ENCODE measurements around the gene EEFSEC. TPM values are rescaled to one million over a fixed set of nuclear protein-coding genes. Genes with fewer than 3 reads are reported as not detected.

Gene EEFSEC
- total RNA-seq, 1 experiment from 2014 or later, result 21.3 TPM

DNA sequence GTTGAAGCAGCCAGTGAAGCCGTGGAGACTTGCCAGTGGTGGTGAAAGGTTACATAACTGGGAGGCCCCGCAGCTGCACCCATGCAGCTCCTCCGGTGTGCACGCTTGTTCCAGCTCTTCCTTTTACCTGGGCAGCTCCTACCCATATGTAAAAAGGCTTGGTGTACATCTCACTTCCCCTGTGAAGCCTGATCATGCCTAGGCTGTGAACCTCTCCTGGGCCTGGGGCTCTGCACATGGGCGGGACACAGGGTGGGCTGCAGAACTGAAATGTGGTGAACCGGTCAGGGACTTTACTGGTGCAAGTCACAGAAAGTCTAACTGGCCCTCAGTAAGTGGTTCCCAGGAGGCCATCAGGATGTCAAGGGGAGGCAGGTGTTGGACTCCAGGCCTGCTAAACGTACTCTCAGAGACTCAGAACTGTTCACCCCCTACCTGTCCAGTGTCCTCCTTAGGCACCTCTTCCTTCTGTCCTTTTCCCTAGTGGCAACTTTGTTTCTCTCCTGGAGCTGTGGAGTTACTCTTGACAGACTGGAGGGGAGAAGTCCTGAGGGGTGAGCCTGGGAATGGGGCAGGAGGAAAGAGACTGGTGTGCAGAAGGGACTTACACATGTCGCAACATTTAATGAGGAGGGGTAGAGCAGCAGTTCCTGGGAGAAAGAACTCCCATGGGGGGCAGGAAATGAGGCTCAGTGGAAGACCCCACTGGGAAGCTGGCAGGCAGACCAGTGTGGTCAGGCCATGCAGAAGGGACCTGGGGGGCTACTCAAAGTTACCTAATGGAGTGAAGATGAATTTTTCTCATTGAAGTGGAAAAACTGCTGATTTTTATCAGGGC is 148.1 kb downstream of the EEFSEC start:
- POLR2A ChIA-PET (ENCODE audit: unreplicated experiment), result no interaction called here

DNA sequence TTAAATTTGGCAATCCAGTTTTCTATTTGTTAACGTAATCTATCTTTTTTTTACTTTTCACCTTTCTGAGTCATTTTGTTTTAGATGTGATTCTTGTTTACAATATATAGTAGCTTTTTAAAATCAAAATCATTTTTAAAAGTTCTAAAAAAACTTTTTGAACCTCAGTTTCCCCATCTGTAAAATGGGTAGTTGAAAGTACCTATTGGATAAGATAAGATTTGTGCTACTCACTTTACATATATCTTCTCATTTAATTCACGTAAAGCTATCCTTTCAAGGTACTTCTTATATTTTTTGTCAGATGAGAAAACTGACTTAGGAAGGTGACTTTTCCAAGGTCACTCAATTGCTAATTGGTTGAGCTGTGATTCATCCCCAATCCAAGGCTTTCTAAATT is 153.2 kb downstream of the EEFSEC start:
- TF ChIP-seq, protein P1, sequence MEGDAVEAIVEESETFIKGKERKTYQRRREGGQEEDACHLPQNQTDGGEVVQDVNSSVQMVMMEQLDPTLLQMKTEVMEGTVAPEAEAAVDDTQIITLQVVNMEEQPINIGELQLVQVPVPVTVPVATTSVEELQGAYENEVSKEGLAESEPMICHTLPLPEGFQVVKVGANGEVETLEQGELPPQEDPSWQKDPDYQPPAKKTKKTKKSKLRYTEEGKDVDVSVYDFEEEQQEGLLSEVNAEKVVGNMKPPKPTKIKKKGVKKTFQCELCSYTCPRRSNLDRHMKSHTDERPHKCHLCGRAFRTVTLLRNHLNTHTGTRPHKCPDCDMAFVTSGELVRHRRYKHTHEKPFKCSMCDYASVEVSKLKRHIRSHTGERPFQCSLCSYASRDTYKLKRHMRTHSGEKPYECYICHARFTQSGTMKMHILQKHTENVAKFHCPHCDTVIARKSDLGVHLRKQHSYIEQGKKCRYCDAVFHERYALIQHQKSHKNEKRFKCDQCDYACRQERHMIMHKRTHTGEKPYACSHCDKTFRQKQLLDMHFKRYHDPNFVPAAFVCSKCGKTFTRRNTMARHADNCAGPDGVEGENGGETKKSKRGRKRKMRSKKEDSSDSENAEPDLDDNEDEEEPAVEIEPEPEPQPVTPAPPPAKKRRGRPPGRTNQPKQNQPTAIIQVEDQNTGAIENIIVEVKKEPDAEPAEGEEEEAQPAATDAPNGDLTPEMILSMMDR (conservative IDR thresholded peaks at IDR 0.05), result no peak
- no peak for TF ChIP-seq EZH2 (IDR thresholded peaks at IDR 0.05; ENCODE audit: low read depth)

More for the DNA sequence above, 148.1 kb downstream of the EEFSEC start:
- DNase-seq, result no peak
- Histone ChIP-seq H3K4me2 (no peak overlapping the region), H3K36me3 (ENCODE audit: low read depth) (no peaks in the 10 kb centered on the region), H4K20me1 (ENCODE audit: insufficient read depth) (no peaks in the 10 kb centered on the region), H3K79me2 (ENCODE audit: low read depth) (no peaks in the 10 kb centered on the region), H3K27ac (no peak overlapping the region), H3K4me1 (replicated peaks; ENCODE audit: insufficient read depth) (peaks cover 17% of the 10 kb centered on the region), H3K4me3 (no peak overlapping the region), H2AFZ (no peak overlapping the region), H3K9me3 (ENCODE audit: insufficient read depth, low read depth) (no peaks in the 10 kb centered on the region), H3K27me3 (ENCODE audit: insufficient read depth, low read depth) (no peaks in the 10 kb centered on the region), H3F3A (ENCODE audit: insufficient read depth, low read depth) (peaks cover 16% of the 10 kb centered on the region), H3K9me2 (ENCODE audit: insufficient read depth) (no peaks in the 10 kb centered on the region)
- no TSS peak for BruUV-seq (replicated peaks)
- TF ChIP-seq, protein P1 (conservative IDR thresholded peaks at IDR 0.05), result no peak
- TF ChIP-seq EZH2 (IDR thresholded peaks at IDR 0.05; ENCODE audit: low read depth), result no peak
- CTCF ChIA-PET, result interaction anchor here (0.7 kb wide), 1 partner anchor 61 kb away, joined by 3 read pairs; no protein-coding TSS in a partner anchor
- intact Hi-C loops (cut with micrococcal nuclease; ENCODE audit: unreplicated experiment), result no loop called here

DNA sequence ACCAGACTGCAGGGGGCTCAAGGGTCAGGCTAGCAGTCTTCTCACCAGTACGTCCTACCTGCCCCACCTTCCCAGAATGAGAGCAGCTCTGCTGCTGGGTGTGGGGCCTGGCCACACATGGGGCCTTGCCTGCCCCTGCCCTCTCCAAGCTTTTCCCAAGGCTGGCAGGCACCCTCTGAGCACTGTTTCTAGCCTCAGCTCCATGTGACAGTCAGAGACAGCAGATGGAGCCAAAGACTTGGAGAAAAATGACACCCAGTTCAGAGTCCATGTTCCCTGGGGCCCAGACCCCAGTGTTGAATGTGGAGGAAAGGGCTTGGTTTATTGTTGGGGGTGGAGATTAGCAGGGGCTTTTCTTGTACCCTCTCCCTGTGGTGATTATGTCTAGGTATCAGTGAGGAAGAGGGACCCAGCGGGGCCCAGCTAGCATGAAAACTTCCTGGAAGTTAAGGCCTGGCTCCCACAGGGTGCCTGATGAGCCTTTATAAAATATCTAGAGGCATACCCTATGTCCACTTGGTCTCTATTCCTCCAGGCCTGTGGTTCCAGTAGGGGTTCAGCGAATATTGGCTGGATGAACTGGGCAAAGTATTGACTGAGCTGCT is 153.8 kb downstream of the EEFSEC start:
- no peaks in the 10 kb centered on the region for H3K9me2 ChIP-seq (ENCODE audit: insufficient read depth)
- no peaks in the 10 kb centered on the region for H3K79me2 ChIP-seq (ENCODE audit: low read depth)
- no peaks in the 10 kb centered on the region for H3K4me1 ChIP-seq (replicated peaks; ENCODE audit: insufficient read depth)
- H3K27ac ChIP-seq, result no peak overlapping the region
- CTCF ChIA-PET, result interaction anchor here (0.6 to 1.0 kb wide), 2 partner anchors 16 to 183 kb away, joined by 3 read pairs; no protein-coding TSS in a partner anchor
- peaks cover 6% of the 10 kb centered on the region; the same call in 1 of the 2 replicates for H3F3A ChIP-seq (ENCODE audit: insufficient read depth, low read depth)
- H4K20me1 ChIP-seq (ENCODE audit: insufficient read depth), result no peaks in the 10 kb centered on the region
- no TSS peak for BruUV-seq (replicated peaks)
- intact Hi-C loops (cut with micrococcal nuclease; ENCODE audit: unreplicated experiment), result loop anchor here (1.0 kb wide), 1 partner anchor 277 kb away; no protein-coding TSS in a partner anchor
- POLR2A ChIA-PET (ENCODE audit: unreplicated experiment), result no interaction called here
- TF ChIP-seq, protein P1 (conservative IDR thresholded peaks at IDR 0.05), result peak; percentile 32; the same call in 1 of the 2 replicates
- no peak for TF ChIP-seq EZH2 (IDR thresholded peaks at IDR 0.05; ENCODE audit: low read depth)
- no peaks in the 10 kb centered on the region for H3K36me3 ChIP-seq (ENCODE audit: low read depth)
- H3K9me3 ChIP-seq (ENCODE audit: insufficient read depth, low read depth), result no peaks in the 10 kb centered on the region
- H3K4me3 ChIP-seq, result no peak overlapping the region
- DNase-seq, result no peak
- H3K27me3 ChIP-seq (ENCODE audit: insufficient read depth, low read depth), result no peaks in the 10 kb centered on the region
- no peak overlapping the region for H2AFZ ChIP-seq
- H3K4me2 ChIP-seq, result no peak overlapping the region

More for the DNA sequence above, 153.2 kb downstream of the EEFSEC start:
- no peak for DNase-seq
- POLR2A ChIA-PET (ENCODE audit: unreplicated experiment), result interaction anchor here (0.5 kb wide), 1 partner anchor 29 kb away, joined by 3 read pairs; no protein-coding TSS in a partner anchor
- Histone ChIP-seq H3K27me3 (ENCODE audit: insufficient read depth, low read depth) (no peaks in the 10 kb centered on the region), H3K4me1 (replicated peaks; ENCODE audit: insufficient read depth) (no peaks in the 10 kb centered on the region), H3K27ac (no peak overlapping the region), H3F3A (ENCODE audit: insufficient read depth, low read depth) (peaks cover 6% of the 10 kb centered on the region; the same call in 1 of the 2 replicates), H2AFZ (no peak overlapping the region), H3K36me3 (ENCODE audit: low read depth) (no peaks in the 10 kb centered on the region), H3K79me2 (ENCODE audit: low read depth) (no peaks in the 10 kb centered on the region), H3K9me3 (ENCODE audit: insufficient read depth, low read depth) (no peaks in the 10 kb centered on the region), H4K20me1 (ENCODE audit: insufficient read depth) (no peaks in the 10 kb centered on the region), H3K4me2 (no peak overlapping the region), H3K9me2 (ENCODE audit: insufficient read depth) (no peaks in the 10 kb centered on the region), H3K4me3 (no peak overlapping the region)
- intact Hi-C loops (cut with micrococcal nuclease; ENCODE audit: unreplicated experiment), result no loop called here
- CTCF ChIA-PET, result interaction anchor here (0.6 to 1.0 kb wide), 2 partner anchors 16 to 183 kb away, joined by 3 read pairs; no protein-coding TSS in a partner anchor
- BruUV-seq (replicated peaks), result no TSS peak
